ENCODE results near the gene FTCDNL1.

FTCDNL1 gene

DNA sequence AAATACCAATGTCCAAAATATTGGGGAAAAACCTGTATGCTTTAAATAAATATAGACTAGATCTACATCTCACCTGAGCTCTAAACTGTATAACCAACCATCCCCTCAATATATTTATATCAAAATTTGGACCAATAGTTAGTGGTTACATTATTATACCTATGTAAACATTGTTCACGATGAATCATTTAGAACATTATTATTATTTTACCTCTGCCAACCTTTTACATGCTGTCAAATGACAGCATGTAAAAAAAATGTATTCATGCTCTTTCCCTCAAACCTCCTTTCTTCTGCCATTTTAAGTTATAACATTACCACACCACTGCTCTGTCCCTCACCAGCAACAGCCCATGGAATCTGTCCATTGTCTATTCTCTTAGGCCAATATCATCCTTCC is 9.6 kb downstream of the FTCDNL1 start:
- DNase-seq: no peak

DNA sequence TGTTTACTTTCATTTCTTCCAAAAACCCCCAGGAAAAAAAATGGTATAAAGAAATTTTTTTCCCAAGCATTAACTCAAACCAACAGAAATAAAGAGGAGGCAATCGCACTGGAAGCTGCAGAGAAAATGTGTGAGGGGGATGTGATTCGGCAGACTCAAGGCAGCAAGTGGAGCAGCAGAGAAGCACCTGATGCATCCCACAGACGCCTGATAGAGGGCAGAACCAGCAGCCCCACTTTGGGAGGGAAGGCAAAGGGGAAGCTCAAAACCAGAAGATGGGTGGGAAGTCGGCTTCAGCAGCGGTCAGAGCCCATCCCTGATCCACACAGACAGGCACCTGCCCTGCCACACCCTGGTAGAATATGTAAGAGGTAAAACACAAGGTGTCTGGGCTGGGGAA is 12.6 kb downstream of the FTCDNL1 start:
- no peak for DNase-seq

DNA sequence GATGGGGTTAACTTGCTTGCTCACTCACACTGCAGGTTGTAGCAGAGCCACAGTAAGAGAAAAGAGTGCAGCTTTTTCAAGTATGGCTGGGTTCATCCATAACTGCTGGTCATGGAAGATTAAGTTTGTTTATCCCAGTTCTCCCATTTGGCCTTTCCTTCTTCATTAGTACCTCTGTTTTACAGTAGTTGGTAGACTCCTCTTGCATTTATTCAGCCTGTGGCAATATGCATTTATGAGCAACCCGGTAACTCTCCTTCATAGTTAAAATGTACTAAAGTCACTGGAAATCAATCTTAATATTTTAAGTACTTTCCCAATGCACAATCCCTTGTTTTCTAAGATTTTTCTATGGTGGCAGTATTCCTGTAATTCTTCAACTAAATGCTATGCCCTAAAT is 14.0 kb downstream of the FTCDNL1 start:
- no peak for DNase-seq

DNA sequence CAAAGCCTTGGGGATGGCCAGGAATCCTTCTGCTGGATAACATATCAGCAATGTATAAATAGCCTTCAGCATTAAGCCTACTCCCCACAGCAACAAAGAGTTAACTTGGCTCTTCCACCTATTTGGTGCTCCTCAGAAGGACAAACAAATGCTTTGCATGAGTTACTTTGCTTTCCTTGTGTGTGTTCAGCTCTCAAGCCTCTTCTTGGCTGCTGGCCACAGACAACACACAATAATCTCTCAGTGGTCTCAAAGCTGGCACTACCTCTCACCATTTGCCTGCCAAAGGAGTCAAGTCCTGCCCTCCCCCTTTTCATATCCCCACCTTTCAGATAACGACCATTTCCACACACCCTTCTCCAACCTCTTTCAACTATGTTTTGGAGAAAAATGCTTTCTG is 17.5 kb downstream of the FTCDNL1 start:
- no peak for DNase-seq

DNA sequence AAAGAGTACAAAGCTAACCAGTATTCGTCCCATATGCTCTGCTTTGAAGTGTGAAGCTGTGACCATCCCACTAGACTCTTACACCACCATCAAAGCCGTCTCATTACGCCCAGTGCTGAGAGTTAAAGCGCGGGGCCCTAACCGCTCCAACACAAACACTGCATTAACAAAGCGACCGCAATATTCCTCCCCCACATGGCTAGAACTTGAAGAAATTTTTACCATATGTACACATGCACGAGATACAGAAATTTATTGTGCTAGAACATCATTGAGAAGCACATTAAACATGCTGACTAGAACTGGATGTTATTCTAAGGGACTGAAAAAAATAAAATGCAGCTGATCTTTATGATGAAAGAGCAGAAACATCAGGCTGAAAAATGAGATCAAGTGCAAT is 20.5 kb downstream of the FTCDNL1 start:
- DNase-seq: no peak

DNA sequence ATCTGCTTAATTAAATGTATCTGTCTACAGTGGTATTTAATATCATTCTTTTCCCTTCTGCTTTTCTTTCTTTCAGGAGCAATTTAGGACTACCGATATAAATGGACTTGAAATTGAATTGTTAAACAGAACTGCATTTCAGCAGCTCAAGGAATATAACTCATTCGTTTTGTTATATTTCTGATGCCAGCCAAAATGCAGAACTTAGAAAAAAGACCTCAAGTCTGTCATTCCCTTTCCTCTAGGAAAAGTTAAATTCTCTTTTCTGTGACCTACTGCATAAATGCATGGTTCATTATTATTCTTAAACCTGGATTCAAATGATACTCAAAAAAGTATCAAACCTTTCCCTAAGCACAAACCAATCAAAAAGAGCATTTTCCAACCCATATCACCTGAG is 21.4 kb downstream of the FTCDNL1 start:
- no peak for DNase-seq

DNA sequence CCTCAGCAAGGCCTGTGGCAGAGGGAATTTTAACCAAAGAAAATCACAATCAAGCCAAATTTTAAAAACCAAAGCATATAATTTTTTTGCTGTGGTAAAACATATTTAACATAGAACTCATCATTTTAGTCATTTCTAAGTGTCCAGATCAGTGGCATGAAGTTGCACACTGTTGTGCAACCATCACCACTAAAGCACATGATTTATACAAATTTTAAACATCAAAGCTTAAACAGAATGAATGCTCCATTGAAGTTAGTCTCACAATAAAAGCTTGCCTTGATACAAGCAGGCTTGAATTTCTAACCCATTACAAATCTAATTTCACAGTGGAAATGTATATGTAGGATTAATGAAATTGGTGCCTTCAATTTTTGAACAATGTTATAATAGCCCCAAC is 31.2 kb downstream of the FTCDNL1 start:
- peak; percentile 22 for DNase-seq

DNA sequence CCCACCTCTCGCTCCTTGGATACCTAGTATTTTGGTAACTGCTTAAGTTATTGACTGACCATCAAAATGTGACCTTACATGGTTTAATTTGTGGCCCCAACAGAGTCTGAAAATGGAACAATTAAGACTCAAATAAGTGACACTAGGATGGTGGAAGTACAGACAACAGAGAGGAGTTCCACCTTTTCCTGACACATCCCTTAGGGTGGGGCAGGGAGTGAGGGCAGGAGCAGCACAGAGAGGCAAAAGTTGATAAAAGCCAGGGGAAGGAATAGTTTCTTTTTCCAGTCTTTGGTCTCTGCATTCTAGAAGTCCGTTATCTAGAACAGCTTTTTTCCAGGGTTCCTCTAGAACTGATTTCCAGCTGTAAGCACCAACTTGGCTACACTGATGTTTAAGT is 32.2 kb downstream of the FTCDNL1 start:
- no peak for DNase-seq

DNA sequence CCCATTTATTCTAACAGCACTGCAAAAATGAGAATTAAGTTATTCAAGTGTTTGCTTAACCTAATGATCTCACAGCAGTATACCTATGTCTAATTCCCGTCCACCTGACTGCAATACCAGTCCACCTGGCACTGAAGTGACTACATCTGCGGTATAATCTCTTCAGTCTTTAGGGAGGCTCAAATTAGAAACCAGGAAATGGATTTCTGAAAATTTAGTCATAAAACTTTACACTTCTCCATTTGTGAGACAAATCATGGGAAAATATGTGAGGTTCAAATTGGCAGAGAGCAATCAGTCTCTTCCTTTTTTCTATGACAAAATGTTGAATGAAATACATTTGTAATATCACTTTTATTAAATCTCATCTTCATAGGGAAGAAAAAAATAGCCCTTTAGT is 33.0 kb downstream of the FTCDNL1 start:
- DNase-seq: no peak

DNA sequence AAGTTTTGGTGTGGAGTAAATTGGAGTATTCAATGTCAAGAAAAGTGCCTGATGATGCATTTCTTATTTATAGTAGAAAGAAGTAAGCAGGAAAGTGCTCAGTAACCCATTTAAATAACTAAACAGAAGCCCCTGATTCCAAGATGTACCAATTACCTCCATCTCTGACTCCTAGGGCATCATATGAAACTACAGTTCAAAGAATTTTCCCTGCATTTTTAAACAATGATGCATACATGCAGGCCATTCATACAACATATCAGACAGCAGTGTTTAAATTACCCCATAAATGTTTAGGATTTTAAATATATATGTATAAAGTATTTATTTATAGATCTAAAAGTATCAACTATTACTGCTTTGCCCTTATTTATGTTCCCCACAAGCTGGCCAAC is 36.2 kb downstream of the FTCDNL1 start:
- peak; percentile 15 for DNase-seq

DNA sequence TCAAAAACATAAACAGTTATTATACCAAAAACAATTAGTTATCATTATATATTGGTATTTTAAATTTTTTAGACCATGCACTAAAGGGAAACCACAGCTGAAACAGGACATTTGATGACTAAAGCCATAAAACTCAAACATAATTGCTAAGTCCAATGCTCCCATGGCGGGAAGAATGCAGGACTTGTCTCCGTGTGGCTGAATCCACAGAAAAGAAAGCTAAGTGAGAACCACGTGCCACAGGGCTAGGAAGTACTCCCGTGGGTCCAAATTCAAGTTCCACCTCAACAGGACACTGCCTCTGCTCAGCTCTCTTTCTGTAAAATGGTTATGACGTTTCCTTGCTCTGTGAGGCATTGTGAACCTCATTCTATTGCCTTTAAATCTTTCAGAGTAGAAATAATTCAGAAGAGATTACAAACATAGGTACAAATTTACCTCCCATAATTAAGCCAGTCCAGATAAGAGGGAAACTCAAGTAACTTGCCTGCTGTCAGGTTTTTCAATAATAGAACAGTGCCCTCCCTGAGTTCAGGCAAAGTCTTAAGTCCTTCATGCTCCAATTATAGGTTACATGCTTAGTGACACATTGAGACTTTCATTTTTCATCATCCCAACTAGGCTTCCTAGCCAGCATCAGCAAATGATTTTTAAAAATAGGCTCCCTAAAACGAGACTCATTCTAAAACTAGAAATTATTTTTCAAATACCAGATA is 36.7 kb downstream of the FTCDNL1 start:
- no peak for DNase-seq

DNA sequence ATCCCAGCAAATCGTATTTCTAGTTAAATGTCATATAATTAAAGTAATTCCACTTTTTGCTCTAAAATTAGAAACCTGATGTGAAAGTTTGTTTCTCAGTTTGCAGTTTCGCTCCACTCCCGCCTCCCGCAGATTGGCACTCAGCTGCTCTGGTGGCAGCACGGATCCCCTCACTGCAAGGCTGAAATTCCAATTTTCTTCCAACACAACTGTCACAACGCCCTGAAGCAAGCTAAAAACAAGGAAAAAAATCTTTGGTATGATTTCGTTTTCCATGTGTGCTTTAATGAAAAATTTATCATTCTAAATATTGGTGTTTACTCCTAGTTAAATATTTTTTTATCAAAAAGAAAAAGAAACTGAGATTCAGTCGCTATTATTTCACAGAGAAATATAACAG is 38.5 kb downstream of the FTCDNL1 start:
- no peak for DNase-seq

DNA sequence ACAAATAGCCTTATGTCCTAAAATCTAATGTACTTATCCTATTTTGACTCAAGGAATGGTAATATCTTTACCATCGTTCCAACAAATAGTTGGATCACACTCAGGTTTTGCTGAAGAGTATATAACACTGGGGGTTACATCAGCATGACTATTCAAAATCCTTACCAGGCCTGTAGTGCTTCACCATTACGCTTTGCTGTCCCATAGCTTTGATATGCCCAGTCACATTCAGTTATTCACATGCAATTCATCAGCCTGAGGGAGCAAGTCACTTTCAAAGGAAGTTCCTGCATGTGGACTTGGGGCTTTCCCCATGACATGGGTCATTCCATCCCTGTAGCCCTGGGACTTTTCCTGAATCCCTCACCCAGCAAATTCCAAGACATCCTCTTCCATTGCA is 39.6 kb downstream of the FTCDNL1 start:
- DNase-seq: no peak

DNA sequence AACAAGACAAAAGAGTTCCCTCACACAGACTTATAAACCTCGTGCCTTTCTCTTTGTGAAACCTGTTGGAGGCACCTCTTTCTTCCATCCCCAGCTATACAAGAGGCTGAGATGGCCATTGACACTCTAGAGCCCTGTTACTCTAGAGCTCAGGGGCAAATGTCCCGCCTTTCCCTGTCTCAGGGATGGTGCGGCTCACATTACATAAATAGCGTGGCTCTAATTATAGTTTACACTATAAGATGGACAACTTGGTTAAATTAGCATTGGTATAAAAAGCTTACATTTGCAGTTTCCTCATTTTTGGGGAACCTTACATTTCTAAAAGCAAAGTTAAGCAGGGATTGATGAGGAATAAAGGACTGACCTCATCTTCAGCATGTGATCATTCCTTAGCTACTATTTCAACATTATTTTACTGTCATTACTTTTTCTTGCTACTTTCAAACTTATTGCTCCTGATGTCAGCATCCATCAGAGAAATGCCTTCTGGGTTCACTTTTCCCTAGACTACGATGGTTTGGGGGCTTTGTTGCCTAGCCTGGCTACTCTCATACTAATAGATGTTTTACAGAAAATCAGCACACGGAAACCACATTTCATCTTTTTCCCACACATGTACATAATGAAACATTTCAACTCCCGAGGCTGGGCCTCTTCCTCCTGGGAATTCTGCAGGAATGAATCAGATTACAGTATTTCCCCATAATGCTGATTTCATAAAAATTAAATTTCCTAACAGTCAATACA is 40.4 kb downstream of the FTCDNL1 start:
- DNase-seq: peak; percentile 13

DNA sequence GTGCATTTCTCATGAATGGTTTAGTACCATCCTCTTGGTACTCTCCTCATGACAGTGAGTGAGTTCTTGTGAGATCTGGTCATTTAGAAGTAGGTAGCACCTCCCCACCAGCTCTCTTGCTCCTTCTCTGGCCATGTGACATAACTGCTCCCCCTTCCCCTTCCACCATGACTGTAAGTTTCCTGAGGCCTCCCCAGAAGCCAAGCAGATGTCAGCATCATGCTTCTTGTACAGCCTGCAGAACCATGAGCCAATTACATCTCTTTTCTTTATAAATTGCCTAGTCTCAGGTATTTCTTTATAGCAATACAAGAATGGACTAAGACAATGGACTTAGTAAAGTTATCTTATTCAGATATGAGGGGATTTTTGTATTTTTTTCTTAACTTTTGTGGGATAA is 43.0 kb downstream of the FTCDNL1 start:
- DNase-seq: no peak

DNA sequence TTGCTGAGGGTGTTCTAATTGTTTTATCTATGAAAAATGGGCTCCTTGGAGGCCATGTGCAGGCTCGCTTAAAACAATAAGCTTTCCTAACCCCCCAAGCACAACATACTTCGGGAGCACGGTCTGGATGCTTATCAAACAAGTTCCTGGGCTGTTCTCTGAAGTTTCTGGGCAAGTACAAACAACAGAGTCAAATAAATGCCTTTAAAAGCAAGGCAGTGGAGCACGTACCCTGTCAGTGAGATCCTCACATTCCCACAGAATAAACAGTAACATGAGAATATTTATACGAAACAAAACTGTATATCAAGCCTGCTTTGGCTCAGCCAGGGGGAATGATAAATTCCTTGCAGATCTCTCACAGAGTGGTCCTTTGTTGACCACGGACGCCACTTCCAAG is 44.8 kb downstream of the FTCDNL1 start:
- peak; percentile 3 for DNase-seq

DNA sequence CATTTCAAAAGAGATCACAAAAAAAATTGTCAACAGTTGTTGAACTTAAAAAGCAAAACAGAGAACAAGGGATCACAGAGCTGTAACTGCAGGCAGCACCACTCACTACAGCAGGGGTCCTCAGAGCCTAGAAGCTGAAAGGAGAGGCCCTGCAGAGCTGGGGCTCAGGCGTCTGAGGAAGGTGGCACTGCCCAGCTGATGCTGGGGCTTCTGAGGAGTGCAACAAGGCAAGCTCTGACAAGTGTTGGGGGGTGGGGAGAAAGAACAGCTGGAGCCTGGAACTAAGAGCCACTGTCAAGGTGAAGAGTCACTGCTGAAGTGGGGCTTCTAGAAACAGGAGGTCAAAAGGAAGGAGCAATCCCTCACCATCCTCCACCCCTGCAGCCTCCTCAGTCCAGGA is 46.2 kb downstream of the FTCDNL1 start:
- DNase-seq: no peak

DNA sequence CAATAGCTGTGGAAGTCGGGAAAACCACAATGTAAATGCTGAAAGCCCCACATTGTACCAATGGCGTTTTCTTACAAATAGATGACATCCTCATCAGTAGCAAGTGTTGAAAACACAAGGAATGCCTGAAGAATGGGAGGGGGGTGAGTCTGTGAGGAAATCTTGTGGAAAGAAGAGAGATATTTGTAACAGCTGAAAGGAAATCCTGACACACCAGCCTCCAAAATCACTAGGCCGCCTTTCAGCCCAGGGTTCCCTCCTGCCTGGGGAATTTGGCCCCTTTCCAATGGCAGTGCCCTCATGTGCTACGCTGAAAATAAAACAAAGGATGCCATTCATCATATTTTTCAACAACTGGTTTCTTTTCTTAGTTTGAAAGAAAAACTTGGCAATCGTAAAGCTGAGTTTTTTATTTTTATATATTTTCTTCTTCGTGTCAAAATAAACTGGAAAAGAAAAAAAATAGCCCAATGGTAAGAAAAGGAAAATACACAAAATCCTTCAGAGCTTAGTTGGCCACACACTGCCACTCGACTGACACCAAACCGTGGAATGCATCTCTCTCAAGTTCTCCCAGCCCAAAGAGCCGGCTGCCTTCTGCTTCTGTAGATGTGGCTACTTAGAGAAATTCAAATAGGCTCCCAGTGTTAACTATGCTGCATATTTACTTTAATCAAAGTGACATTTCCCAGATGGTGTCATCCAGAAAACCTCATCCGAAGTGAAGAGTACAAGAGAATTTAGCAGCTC is 52.0 kb downstream of the FTCDNL1 start:
- no peak for DNase-seq

DNA sequence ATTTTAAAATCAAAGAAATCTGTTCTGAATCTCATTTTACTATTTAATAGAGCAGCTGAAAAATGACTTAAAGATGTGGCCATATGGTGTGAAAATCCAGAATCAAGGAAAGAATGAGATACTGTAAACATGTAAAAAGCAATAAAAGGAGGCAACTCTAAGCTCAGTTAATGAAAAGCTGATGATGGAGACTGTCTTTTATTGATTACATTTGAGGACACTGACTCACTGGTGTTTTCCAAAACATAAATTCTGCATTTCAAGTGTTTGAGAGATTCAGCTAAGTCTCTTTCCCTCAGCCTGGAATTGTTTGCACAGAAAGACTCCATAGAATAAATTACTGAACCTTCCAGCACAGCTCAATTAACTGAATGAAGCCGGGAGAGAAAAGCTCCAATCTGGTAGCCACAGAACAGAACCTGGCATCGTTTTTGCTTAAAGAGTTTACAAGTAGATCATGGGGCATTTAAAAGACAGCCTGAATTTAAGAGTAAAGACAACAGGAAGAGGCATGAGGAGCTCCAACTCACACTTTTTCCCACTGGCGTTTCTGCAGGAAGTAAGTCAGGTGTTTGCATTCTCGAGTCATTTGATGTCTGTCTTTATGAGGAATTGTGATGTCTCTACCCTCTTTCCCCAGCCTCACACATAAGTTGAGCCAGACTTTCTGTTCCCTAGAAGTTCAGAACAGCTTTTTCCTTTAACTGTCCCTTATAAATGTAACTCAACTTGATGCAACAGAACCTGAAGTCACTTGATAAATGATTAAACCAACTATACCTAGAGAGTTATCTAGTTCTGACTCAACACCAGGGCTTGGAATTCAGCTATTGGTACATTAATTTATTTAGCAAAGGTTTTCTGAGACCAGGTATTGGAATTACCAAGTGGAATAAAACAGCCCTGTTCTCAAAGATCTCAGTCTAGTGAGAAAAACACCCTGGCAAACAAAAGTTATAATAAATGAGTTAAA is 53.3 kb downstream of the FTCDNL1 start:
- no peak for DNase-seq

DNA sequence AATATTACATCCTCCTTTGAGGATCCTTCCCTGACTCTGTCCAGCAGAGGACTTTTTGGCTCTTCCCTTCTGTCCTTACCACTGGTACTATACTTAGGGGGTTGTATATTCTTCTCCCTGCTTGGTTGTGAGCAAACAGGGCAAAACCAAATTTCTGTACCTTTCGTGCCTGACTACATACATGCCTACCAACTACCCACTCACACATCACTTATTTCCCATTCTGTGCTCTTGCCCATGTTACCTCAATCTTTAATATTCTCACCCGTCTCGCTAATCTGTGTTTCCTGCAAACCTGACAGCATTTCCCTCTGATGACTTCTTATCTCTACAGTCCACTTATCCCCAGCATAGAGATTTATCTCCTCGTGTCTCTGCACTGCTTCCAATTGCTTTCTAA is 58.6 kb downstream of the FTCDNL1 start:
- DNase-seq: no peak

DNA sequence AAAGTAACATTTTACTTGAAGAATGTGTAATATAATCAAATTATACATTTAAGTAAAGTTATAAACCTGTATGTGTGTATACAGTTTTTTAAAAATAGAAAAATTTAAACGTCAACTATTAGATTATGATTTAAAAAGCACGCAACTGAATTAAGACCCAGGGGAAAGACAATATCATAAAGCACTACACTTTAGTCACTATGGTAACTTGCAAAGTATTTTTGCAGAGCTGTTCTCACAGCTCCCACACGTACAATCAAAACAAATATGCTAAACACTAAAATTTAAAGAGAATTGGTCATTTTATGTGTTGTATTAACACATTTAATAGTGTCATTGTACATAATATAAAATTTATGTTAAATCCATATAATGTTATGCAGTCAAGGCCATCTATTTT is 59.7 kb downstream of the FTCDNL1 start:
- DNase-seq: no peak

DNA sequence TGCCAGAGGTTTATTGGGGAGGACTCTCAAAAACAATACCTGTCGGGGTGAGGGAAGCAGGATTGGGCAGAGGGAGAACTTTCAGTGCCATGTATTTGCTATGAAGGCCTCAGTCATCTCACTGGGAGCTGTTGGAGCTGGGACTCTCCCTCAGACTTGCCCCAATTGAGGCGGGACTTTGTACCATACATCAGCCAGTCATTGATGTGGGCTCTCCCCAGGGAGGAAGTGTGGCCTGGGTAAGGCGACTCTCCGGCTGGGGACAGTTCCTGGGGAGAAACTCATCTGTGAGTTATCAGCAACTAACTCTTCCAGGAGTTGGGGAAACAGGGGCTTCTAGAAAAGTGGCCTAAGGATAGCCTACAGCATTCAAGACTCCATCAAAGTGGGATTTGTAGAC is 66.5 kb downstream of the FTCDNL1 start:
- no peak for DNase-seq

DNA sequence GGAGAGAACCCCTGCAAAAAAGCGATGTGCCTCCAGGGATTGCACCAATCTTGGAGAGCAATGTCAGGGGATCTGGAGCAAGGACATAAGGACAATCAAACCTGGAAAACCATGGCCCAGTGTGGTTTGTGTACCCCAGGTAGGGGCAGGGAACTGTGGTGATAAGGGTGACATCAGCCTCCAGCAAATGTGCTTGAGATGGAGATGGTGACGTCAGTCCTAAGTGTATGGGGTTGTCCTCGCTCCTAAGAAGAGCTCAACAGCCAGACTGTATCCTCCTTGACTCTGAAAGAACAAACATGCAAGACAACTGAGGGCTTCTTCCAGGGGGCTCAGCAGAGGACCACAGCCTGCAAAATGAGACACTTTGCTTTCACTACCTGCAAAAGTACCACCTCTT is 71.4 kb downstream of the FTCDNL1 start:
- no peak for DNase-seq

Measured in HCEC 1CT (cell line).